Measurements from ENCODE around the gene EPS8L3. TPM values are rescaled to one million over a fixed set of nuclear protein-coding genes. Genes with fewer than 3 reads are reported as not detected.

EPS8L3 gene
- total and polyA plus RNA-seq, 2 of the 8 experiments (the other 6 are each of a cell fraction or from before 2014, with no cell fraction given), result not detected

GRCh38 chr1:109719337-109719837, 44.3 kb downstream of the EPS8L3 start (continued):
- TF ChIP-seq, protein P1, sequence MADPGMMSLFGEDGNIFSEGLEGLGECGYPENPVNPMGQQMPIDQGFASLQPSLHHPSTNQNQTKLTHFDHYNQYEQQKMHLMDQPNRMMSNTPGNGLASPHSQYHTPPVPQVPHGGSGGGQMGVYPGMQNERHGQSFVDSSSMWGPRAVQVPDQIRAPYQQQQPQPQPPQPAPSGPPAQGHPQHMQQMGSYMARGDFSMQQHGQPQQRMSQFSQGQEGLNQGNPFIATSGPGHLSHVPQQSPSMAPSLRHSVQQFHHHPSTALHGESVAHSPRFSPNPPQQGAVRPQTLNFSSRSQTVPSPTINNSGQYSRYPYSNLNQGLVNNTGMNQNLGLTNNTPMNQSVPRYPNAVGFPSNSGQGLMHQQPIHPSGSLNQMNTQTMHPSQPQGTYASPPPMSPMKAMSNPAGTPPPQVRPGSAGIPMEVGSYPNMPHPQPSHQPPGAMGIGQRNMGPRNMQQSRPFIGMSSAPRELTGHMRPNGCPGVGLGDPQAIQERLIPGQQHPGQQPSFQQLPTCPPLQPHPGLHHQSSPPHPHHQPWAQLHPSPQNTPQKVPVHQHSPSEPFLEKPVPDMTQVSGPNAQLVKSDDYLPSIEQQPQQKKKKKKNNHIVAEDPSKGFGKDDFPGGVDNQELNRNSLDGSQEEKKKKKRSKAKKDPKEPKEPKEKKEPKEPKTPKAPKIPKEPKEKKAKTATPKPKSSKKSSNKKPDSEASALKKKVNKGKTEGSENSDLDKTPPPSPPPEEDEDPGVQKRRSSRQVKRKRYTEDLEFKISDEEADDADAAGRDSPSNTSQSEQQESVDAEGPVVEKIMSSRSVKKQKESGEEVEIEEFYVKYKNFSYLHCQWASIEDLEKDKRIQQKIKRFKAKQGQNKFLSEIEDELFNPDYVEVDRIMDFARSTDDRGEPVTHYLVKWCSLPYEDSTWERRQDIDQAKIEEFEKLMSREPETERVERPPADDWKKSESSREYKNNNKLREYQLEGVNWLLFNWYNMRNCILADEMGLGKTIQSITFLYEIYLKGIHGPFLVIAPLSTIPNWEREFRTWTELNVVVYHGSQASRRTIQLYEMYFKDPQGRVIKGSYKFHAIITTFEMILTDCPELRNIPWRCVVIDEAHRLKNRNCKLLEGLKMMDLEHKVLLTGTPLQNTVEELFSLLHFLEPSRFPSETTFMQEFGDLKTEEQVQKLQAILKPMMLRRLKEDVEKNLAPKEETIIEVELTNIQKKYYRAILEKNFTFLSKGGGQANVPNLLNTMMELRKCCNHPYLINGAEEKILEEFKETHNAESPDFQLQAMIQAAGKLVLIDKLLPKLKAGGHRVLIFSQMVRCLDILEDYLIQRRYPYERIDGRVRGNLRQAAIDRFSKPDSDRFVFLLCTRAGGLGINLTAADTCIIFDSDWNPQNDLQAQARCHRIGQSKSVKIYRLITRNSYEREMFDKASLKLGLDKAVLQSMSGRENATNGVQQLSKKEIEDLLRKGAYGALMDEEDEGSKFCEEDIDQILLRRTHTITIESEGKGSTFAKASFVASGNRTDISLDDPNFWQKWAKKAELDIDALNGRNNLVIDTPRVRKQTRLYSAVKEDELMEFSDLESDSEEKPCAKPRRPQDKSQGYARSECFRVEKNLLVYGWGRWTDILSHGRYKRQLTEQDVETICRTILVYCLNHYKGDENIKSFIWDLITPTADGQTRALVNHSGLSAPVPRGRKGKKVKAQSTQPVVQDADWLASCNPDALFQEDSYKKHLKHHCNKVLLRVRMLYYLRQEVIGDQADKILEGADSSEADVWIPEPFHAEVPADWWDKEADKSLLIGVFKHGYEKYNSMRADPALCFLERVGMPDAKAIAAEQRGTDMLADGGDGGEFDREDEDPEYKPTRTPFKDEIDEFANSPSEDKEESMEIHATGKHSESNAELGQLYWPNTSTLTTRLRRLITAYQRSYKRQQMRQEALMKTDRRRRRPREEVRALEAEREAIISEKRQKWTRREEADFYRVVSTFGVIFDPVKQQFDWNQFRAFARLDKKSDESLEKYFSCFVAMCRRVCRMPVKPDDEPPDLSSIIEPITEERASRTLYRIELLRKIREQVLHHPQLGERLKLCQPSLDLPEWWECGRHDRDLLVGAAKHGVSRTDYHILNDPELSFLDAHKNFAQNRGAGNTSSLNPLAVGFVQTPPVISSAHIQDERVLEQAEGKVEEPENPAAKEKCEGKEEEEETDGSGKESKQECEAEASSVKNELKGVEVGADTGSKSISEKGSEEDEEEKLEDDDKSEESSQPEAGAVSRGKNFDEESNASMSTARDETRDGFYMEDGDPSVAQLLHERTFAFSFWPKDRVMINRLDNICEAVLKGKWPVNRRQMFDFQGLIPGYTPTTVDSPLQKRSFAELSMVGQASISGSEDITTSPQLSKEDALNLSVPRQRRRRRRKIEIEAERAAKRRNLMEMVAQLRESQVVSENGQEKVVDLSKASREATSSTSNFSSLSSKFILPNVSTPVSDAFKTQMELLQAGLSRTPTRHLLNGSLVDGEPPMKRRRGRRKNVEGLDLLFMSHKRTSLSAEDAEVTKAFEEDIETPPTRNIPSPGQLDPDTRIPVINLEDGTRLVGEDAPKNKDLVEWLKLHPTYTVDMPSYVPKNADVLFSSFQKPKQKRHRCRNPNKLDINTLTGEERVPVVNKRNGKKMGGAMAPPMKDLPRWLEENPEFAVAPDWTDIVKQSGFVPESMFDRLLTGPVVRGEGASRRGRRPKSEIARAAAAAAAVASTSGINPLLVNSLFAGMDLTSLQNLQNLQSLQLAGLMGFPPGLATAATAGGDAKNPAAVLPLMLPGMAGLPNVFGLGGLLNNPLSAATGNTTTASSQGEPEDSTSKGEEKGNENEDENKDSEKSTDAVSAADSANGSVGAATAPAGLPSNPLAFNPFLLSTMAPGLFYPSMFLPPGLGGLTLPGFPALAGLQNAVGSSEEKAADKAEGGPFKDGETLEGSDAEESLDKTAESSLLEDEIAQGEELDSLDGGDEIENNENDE (IDR thresholded peaks at IDR 0.05; ENCODE audit: insufficient replicate concordance, low read length), result no peak
- TF ChIP-seq SIX5 (IDR thresholded peaks at IDR 0.05; ENCODE audit: low read depth, low read length), result no peak
- TF ChIP-seq SIRT6 (IDR thresholded peaks at IDR 0.05; ENCODE audit: low read length), result no peak

Measured in H1 (cell line).